ENCODE results near the gene ZNF771. TPM values are rescaled to one million over a fixed set of nuclear protein-coding genes. Genes with fewer than 3 reads are reported as not detected.

The ZNF771 gene
- total and polyA plus RNA-seq, 8 donors, result 1.5 to 5.0 (median 3.2) TPM

GRCh38 chr16:30378236-30379157 is 28.9 kb upstream of the ZNF771 start:
- no peaks in the 10 kb centered on the region for H3K9me3 ChIP-seq
- TF ChIP-seq CTCF (IDR thresholded peaks at IDR 0.05), result no peak
- peak; percentile 91 to 96 (median 92) for ATAC-seq
- H3K36me3 ChIP-seq, result no peaks in the 10 kb centered on the region
- peak; percentile 98 to 100 (median 98) for DNase-seq
- FAIRE-seq, result peak; percentile 34
- H3K4me1 ChIP-seq, result peaks cover 0 to 7% (median 4%) of the 10 kb centered on the region in 3 donors
- 0 to 1% methylated on average over 58 to 67 of the region's 67 CpGs for WGBS, 2 donors
- intact Hi-C loops (cut with DNase I), result no loop called here
- H3K27me3 ChIP-seq, result no peaks in the 10 kb centered on the region
- peak overlapping the region; percentile 94 to 100 (median 98) for H3K27ac ChIP-seq
- H3K4me3 ChIP-seq, result peak overlapping the region; percentile 42 to 64 (median 55)

DNA sequence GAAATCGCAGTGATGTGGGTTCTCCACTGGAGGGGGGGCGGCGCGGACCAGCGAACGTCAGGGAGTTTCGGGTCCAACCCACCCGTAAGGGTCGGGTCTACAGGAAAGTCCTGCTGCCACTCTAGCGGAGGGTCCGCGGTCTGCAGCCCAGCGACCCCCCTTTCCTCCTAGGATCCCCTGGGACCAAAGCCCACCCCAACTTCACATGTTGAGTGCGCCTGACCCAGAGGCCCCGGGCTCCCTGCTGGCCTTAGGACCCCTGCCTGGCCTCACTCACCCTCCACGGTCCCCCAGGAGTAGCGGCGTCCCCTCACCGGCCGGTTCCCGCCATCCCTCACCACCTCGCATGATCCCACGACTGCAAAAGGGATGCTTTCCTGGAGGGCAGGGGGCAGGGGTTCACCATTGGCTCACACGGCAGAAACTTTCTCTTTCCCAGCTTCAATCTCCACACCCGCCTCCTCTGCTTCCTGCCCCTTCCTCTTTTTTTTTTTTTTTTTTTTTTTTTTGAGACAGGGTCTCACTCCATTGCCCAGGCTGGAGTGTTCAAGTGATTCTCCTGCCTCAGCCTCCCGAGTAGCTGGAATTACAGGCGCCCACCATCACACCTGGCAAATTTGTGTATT is 28.1 kb upstream of the ZNF771 start:
- TF ChIP-seq CTCF (IDR thresholded peaks at IDR 0.05), result no peak
- Histone ChIP-seq H3K36me3 (no peaks in the 10 kb centered on the region), H3K27me3 (no peaks in the 10 kb centered on the region), H3K4me3 (peak overlapping the region; percentile 8 to 64 (median 36)), H3K27ac (peak overlapping the region; percentile 94 to 100 (median 98)), H3K9me3 (no peaks in the 10 kb centered on the region), H3K4me1 (peaks cover 0 to 4% (median 2%) of the 10 kb centered on the region in 3 donors)
- 28 to 30% methylated on average over 27 of the region's 27 CpGs for WGBS, 2 donors
- DNase-seq (no peak), ATAC-seq (no peak), FAIRE-seq (no peak)
- intact Hi-C loops (cut with DNase I), result no loop called here

DNA sequence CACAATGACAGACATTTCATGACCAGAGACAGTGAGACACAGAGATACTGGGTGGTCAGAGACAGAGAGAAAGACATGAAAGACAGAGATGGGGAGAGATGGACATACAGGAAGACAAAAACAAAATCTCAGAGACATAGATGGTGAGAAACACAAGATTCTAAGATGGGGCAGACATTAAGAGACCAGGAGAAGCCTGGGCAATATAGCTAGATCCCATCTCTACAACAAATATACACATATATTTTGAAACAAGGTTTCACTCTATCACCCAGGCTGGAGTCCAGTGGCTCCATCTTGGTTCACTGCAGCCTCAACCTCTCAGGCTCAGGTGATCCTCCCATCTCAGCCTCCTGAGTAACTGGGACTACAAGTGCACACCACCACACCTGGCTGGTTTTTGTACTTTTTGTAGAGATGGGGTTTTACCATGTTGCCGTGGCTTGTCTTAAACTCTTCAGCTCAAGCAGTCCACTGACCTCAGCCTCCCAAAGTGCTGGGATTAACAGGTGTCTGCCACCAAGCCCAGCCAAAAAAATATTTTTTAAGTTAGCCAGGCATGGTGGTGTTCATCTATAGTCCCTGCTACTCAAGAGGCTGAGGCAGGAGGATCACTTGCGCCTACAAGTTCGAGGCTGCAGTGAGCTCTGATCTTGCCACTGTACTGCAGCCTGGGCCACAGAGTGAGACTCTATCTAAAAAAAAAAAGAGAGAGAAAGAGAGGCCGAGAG is 27.2 kb upstream of the ZNF771 start:
- TF ChIP-seq CTCF (IDR thresholded peaks at IDR 0.05), result no peak
- no peak overlapping the region for H3K27ac ChIP-seq
- intact Hi-C loops (cut with DNase I), result no loop called here
- peaks cover 0 to 4% (median 0%) of the 10 kb centered on the region in 3 donors for H3K4me1 ChIP-seq
- WGBS, 2 donors, result 94 to 97% methylated on average over 4 of the region's 4 CpGs
- H3K27me3 ChIP-seq, result no peaks in the 10 kb centered on the region
- H3K9me3 ChIP-seq, result no peaks in the 10 kb centered on the region
- no peaks in the 10 kb centered on the region for H3K36me3 ChIP-seq
- FAIRE-seq (no peak), ATAC-seq (no peak), DNase-seq (no peak)
- H3K4me3 ChIP-seq, result no peak overlapping the region

GRCh38 chr16:30380803-30381208 is 26.6 kb upstream of the ZNF771 start:
- ATAC-seq (no peak), FAIRE-seq (no peak), DNase-seq (no peak)
- WGBS, 2 donors, result 86 to 88% methylated on average over 6 of the region's 6 CpGs
- no peaks in the 10 kb centered on the region for H3K27me3 ChIP-seq
- H3K9me3 ChIP-seq, result no peaks in the 10 kb centered on the region
- H3K4me1 ChIP-seq, result peaks cover 0 to 4% (median 0%) of the 10 kb centered on the region in 3 donors
- intact Hi-C loops (cut with DNase I), result no loop called here
- no peak for TF ChIP-seq CTCF (IDR thresholded peaks at IDR 0.05)
- H3K27ac ChIP-seq, result no peak overlapping the region
- no peak overlapping the region for H3K4me3 ChIP-seq
- no peaks in the 10 kb centered on the region for H3K36me3 ChIP-seq
